HepG2 (cell line): Measurements from ENCODE around the gene PLRG1. TPM values are rescaled to one million over a fixed set of nuclear protein-coding genes. Genes with fewer than 3 reads are reported as not detected.

Experiments
- AHDC1 ChIP-seq: sonication (generic); formaldehyde crosslinking; IDR thresholded peaks from 2 replicates; pipeline ENCODE4 v1.5.1; 2020; ENCODE audit warnings: mild to moderate bottlenecking, missing genetic modification reagents, borderline replicate concordance
- ARNT2 ChIP-seq: sonication (generic); formaldehyde crosslinking; IDR thresholded peaks from 2 replicates; pipeline ENCODE4 v1.8.0; 2022; ENCODE audit warnings: mild to moderate bottlenecking, low read depth, missing genetic modification reagents, moderate library complexity
- EZH2 ChIP-seq: conservative IDR thresholded peaks from 2 replicates; pipeline ENCODE4 v1.6.1; 2012; ENCODE audit warnings: mild to moderate bottlenecking, low read depth, low read length, moderate library complexity
- GABPA ChIP-seq, 2 experiments: IDR thresholded peaks; 2 replicates each; pipeline ENCODE4 v1.6.1; 2011 to 2016; ENCODE audit warnings: low read depth in 2 of 2, low read length in 1 of 2, missing biosample characterization in 1 of 2, missing genetic modification characterization in 1 of 2
- GTF2F1 ChIP-seq: fragments of 150-350 bp; IDR thresholded peaks from 2 replicates; pipeline ENCODE4 v1.6.1; 2014; ENCODE audit warnings: low read length
- HCFC1 ChIP-seq: fragments of 150-350 bp; IDR thresholded peaks from 2 replicates; pipeline ENCODE4 v1.6.1; 2014; ENCODE audit warnings: low read depth, low read length
- HOXA3 ChIP-seq: sonication (generic); formaldehyde crosslinking; IDR thresholded peaks from 2 replicates; pipeline ENCODE4 v1.5.0; 2020; ENCODE audit warnings: missing genetic modification reagents
- HOXA7 ChIP-seq: sonication (generic); formaldehyde crosslinking; IDR thresholded peaks from 2 replicates; pipeline ENCODE4 v1.8.1; 2022; ENCODE audit warnings: mild to moderate bottlenecking, missing genetic modification reagents, moderate library complexity
- MBD4 ChIP-seq: IDR thresholded peaks from 2 replicates; pipeline ENCODE4 v1.6.1; 2012; ENCODE audit warnings: low read length, inconsistent platforms, borderline replicate concordance
- MLXIP ChIP-seq: sonication (generic); formaldehyde crosslinking; IDR thresholded peaks from 2 replicates; pipeline ENCODE4 v1.9.0; 2021; ENCODE audit warnings: missing genetic modification reagents, borderline replicate concordance
- MZF1 ChIP-seq: sonication (generic); formaldehyde crosslinking; IDR thresholded peaks from 2 replicates; pipeline ENCODE4 v1.8.1; 2023; ENCODE audit warnings: mild to moderate bottlenecking, missing genetic modification reagents, borderline replicate concordance
- RARA ChIP-seq: IDR thresholded peaks from 2 replicates; pipeline ENCODE4 v1.6.1; 2016; ENCODE audit warnings: missing genetic modification reagents, missing compliant biosample characterization
- RFXANK ChIP-seq: IDR thresholded peaks from 2 replicates; pipeline ENCODE4 v1.6.1; 2016
- SALL1 ChIP-seq: sonication (generic); formaldehyde crosslinking; IDR thresholded peaks from 2 replicates; pipeline ENCODE4 v1.8.0; 2022; ENCODE audit warnings: mild to moderate bottlenecking, missing genetic modification reagents
- SRY ChIP-seq: sonication (generic); formaldehyde crosslinking; IDR thresholded peaks from 2 replicates; pipeline ENCODE4 v1.8.0; 2022; ENCODE audit warnings: mild to moderate bottlenecking, missing genetic modification reagents
- TBL1XR1 ChIP-seq: fragments of 150-350 bp; IDR thresholded peaks from 2 replicates; pipeline ENCODE4 v1.6.1; 2014; ENCODE audit warnings: borderline replicate concordance, low read length; ENCODE audit not compliant: partially characterized antibody
- TGIF2 ChIP-seq: IDR thresholded peaks from 2 replicates; pipeline ENCODE4 v1.6.1; 2016; ENCODE audit warnings: control low read depth, missing compliant biosample characterization
- YEATS2 ChIP-seq: sonication (generic); formaldehyde crosslinking; IDR thresholded peaks from 2 replicates; pipeline ENCODE4 v1.4.0; 2020; ENCODE audit warnings: missing genetic modification reagents, borderline replicate concordance
- ZNF564 ChIP-seq: sonication (generic); formaldehyde crosslinking; IDR thresholded peaks from 2 replicates; pipeline ENCODE4 v1.8.1; 2023; ENCODE audit warnings: mild to moderate bottlenecking, missing genetic modification reagents
- ZNF761 ChIP-seq: sonication (generic); formaldehyde crosslinking; conservative IDR thresholded peaks from 2 replicates; pipeline ENCODE4 v1.4.0; 2020; ENCODE audit warnings: mild to moderate bottlenecking, missing genetic modification reagents
- ZSCAN9 ChIP-seq: IDR thresholded peaks from 2 replicates; pipeline ENCODE4 v1.6.1; 2016; ENCODE audit warnings: borderline replicate concordance
- polyA plus RNA-seq, 8 experiments: library from polyadenylated mRNA; depleted of rRNA in 3 of 8; stranded (reverse) in 7 of 8; unstranded in 1 of 8; fragments of >200 nt; fragmentation: Illumina TruSeq in 4 of 8; extraction: Trizol in 4 of 8; gene quantifications; 2 replicates each; pipeline versions ENCODE4 v1.2.1 to v1.2.3, GENCODE V29; 2011 to 2016; ENCODE audit warnings: low read depth in 4 of 8, missing spikeins in 1 of 8, mixed read lengths in 1 of 8; ENCODE audit not compliant: insufficient read depth in 1 of 8
- total RNA-seq, 5 experiments: library from RNA; depleted of rRNA; stranded (reverse); fragments of >200 nt; fragmentation: Illumina TruSeq; extraction: Trizol; gene quantifications; 2 replicates each; pipeline ENCODE4 v1.2.3, GENCODE V29; 2016; ENCODE audit warnings: low read depth in 1 of 5

The PLRG1 gene
- total and polyA plus RNA-seq, 2 of the 13 experiments (the other 11 are each of a cell fraction or from before 2014, with no cell fraction given): 77.3 to 110 TPM

GRCh38 chr4:154549894-154550790 is at the start of gene PLRG1 (continued):
- TF ChIP-seq AHDC1 (0 out of 2 replicates have a peak, but pooled peaks have one; percentile 18), YEATS2 (CRISPR knock-in tag) (peak; percentile 83; the same call in 1 of the 2 replicates), MZF1 (CRISPR knock-in tag) (no peak), HOXA3 (peak; percentile 64; the same call in 1 of the 2 replicates), HOXA7 (CRISPR knock-in tag) (no peak), RARA (CRISPR knock-in tag) (no peak), ZNF761 (CRISPR knock-in tag) (no peak), SRY (no peak), RFXANK (CRISPR knock-in tag) (no peak), ZNF564 (CRISPR knock-in tag) (no peak), MLXIP (no peak), GTF2F1 (no peak), EZH2 (no peak), TGIF2 (CRISPR knock-in tag) (no peak; the same call in 1 of the 2 replicates), GABPA (IDR thresholded peaks at IDR 0.05; ENCODE audit: low read depth, low read length) (peak; percentile 87), GABPA (CRISPR knock-in tag; IDR thresholded peaks at IDR 0.05; ENCODE audit: low read depth) (peak; percentile 95), MBD4 (no peak), ZSCAN9 (CRISPR knock-in tag) (peak; percentile 33; the same call in 1 of the 2 replicates), SALL1 (CRISPR knock-in tag) (peak; percentile 40), TBL1XR1 (no peak), HCFC1 (no peak), ARNT2 (CRISPR knock-in tag) (peak; percentile 39; the same call in 1 of the 2 replicates)
